Left hindlimb (tissue), 1 donor: ENCODE measurements around the gene ATL1.
"Not testable (repeated sequence)": the region's sequence is repeated elsewhere in the genome, so short reads cannot be mapped to it uniquely, and the experiment has no call there.

Experiments
- DNase-seq: peaks from one replicate; pipeline ENCODE4 v3.0.0-alpha.2; 2018

Gene ATL1

DNA sequence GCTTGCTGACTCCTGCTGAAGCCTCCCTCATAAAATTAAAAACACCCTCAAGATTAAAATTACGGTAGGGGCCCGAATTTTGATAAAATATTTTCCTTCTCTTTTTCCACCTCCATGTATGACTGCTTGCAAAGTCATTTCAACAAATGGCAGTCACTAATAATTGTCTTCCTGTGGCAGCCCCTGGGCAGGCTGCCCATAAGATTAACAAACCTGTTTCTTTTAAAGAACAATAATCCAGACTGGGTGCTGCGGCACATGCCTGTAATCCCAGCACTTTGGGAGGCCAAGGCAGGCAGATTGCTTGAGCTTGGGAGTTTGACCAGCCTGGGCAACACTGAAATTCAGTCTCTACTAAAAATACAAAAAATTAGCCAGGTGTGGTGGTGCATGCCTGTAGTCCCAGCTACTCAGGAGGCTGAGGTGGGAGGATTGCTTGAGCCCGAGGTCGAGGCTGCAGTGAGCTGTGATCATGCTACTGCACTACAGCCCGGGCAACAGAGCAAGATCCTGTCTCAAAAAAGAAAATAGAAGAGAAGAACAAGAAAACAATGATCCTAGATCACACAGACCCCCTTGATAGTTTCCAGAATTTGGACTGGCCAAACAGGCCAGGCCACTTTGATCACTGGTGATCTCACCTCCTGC is 99.5 kb downstream of the ATL1 start:
- DNase-seq: no peak

DNA sequence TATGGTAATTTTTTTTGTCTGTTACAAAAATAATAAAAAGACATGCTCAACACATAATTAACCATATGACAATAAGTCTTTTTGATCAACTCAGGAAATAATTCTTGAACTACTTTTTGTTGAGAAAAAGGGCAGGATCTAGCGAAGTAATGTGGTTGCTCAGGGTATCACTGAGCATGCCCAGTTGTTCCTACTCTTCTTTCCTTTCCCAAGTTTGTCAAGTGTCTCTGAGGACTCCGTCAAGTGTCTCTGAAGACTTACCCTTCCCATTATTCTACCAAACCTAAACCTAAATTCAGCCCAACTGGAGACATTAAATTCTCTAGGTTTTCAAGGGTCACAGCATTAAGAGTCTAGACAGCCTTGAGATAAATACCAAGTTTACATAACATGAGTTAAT is 104.6 kb downstream of the ATL1 start:
- DNase-seq: not testable (repeated sequence)

- DNase-seq: not testable (repeated sequence)
These were observed 105.4 kb downstream of the ATL1 start for GRCh38 chr14:50665300-50665699.

- peak; percentile 38 for DNase-seq
These were observed 107.1 kb downstream of the ATL1 start for GRCh38 chr14:50666772-50667683.

GRCh38 chr14:50667684-50667995 is 107.7 kb downstream of the ATL1 start:
- DNase-seq: no peak

DNA sequence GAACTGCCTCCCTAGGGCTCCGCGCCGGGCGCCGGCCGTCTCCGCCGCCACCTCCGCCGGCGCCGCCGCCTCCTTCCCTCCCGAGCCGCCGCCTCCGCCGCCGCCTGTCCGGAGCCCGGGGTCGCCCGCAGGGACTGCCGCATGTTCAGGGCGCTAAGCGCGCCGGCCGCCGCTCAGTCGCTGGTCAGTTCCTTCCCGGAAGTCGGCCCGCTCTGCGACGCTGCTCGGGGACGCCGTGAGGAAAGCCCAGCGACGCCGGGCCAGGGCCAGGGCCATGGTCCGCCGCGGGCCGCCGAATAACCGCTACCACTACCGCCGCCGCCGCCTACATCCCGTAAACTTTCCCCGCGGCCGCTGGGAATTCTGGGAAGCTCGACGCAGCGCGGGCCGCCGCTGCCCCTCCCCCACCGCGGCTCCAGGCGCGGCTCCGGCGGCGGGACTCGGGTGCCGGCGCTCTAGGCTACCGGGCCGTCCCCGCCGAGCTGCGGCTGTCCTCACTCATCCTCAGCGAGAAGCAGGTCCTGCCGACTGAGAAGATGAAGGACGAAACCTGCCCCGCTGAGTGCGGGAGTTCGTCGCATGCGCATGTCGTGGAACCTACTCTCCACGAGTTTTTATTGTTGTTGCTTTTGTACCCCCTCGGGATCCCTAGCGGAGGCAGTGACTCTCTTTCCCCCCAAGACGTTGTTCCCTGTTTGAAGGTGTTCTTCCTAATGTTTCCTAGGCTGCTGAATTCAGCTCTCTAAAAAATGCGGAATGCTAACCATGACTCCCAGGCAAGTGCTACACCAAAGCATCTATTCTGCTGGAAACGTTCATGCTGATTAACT is 108.3 kb downstream of the ATL1 start, which contains the start of gene SAV1:
Gene SAV1 (minus strand): TSS at position 311 of the 830 bp plus-strand sequence. CDS start 339 bp downstream, outside the sequence.
- peak; percentile 89 for DNase-seq

DNA sequence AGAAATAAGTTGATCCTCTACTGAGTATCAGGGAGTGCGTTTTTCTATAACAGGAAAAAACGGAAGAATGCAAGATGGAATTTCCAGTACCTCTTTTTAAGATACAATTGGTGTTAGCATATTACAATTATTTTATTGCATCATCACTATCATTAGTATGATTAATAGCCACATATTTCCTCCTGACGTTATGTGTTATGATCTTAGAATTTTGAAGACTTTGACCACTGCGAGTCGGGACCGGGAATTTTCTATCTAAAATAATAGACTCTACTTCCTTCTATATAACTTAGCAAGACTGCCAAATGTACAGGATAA is 108.8 kb downstream of the ATL1 start:
- DNase-seq: no peak

DNA sequence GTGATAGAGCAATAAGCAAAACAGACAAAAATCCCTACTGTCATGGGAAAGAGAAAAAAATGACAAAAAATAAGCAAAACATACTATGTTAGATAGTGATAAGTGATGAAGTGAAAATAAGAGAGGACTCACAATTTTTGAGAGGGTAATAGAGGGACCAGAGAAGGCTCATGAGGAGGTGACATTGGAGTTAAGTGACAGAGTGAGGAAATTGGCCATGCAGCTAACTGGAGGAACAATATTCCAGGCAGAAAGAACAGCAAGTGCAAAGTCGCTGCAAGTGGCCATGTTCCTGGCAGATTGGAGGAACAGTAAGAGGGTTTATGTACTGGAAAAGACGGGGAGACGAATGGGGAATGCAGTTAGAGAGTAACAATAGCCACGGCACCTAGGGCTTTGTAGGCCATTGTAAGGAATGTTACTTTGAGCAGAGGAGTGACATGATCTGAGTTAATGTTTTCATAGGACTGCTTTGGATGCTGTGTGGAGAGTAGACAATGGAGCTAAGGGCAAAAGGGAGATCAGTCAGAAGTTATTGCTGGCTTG is 109.6 kb downstream of the ATL1 start:
- DNase-seq: no peak

- DNase-seq: no peak
These were observed 110.4 kb downstream of the ATL1 start for GRCh38 chr14:50670196-50670865.

DNA sequence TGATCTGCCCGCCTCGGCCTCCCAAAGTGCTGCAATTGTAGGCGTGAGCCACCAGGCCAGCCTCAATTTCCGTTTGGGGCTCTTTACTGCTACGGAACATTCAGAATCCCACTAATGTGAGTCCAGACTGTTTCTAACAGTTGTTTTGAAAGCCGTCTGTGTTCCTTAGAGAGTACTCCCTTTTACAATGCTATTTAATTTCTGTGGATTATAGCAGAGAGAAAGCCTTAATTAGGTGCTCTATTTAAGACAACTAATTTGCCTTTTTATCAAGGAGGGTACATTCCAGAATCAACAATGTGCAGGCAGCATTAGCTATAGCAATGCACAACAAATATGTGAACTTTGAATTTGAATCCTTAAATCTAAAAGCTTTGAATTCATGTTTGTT is 110.9 kb downstream of the ATL1 start:
- no peak for DNase-seq

GRCh38 chr14:50675597-50675996 is 115.7 kb downstream of the ATL1 start:
- no peak for DNase-seq

GRCh38 chr14:50676814-50677516 is 117.0 kb downstream of the ATL1 start:
- DNase-seq: no peak

DNA sequence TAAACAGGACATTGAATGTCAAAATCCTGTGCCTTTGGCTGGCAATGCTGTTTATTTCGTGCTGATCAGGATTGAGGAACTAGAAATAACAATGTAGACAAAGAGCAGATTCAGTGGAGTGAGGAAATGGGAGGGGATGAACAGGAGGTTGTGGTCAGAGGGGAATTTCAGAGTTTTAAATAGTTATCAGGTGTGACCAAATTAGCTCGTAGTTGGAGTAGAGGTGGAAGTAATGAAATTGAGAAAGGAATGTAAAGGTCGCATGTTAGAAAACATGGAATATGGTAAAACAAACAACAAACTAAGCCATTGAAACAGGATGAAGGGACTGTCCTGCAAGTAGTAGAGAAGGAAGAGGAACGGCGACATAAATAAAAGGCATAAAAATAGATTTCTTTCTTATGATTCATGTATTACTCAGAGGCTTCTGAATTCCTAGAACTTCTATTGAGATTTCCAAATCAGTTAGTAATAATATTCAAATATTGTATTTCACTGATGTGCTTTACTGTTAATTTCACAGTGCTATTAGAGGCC is 117.7 kb downstream of the ATL1 start:
- no peak for DNase-seq

GRCh38 chr14:50678163-50678562 is 118.2 kb downstream of the ATL1 start:
- DNase-seq: no peak

- no peak for DNase-seq
These were observed 119.7 kb downstream of the ATL1 start for GRCh38 chr14:50679674-50680073.
